ENCODE measurements around the gene MBOAT7.

The MBOAT7 gene

GRCh38 chr19:54136864-54137698 is 52.3 kb downstream of the MBOAT7 start:
- FAIRE-seq: peak; percentile 99

DNA sequence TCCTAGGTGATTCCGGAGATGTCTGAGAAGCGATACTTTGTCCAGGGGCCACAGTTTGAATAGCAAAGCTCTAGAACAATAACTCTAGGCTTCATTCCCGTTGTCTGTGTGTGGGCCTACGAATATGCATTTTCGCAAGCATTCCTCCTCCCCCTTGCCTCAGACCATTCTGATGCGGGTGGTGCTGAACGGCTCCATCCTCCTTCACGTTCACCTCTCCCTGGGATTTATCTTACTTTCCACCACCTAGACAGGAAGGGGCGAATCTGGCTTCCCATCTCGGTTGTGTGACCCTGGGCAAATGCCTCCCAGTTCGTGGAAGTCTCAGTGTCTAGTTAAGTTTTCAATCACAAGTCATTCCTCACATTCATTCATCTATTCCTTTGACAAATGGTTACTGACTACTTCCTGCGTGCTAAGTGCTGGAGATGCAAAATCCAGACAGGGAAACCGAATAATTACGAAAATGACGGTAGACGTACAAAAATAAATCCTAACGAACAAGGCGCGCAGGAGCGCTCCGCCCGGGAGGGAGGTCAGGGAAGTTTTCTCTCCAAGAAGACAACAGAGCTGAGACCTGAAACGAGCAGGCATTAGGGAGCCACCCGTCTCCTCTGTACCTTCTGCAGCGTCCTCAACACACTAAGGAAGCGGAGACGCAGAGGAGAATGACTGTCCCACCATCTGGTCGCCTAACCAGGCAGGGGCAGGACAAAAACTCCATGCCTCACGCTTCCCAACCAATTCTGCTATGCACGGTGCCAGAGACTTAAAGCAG is 53.1 kb downstream of the MBOAT7 start:
- FAIRE-seq: no peak

DNA sequence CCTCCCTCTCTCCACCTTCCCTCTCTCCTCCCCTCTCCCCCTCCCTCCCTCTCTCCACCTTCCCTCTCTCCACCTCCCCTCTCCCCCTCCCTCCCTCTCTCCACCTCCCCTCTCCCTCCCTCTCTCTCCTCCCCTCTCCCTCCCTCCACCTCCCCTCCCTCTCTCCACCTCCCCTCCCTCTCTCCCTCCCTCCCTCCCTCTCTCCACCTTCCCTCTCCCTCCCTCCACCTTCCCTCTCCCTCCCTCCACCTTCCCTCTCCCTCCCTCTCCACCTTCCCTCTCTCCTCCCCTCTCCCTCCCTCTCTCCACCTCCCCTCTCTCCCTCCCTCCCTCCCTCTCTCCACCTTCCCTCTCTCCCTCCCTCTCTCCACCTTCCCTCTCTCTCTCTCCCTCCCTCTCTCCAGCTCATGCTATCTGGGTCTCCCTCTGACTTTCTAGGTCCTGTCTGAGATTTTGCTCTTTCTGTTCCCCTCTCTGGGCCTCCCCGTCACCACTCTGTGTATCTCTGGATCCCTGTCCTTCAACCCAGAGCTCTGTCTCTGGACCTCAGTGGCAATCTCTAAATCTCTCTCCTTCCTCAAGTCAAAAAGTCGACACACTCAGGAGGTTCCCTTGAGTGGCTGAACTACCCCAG is 55.3 kb downstream of the MBOAT7 start:
- no peak for FAIRE-seq

DNA sequence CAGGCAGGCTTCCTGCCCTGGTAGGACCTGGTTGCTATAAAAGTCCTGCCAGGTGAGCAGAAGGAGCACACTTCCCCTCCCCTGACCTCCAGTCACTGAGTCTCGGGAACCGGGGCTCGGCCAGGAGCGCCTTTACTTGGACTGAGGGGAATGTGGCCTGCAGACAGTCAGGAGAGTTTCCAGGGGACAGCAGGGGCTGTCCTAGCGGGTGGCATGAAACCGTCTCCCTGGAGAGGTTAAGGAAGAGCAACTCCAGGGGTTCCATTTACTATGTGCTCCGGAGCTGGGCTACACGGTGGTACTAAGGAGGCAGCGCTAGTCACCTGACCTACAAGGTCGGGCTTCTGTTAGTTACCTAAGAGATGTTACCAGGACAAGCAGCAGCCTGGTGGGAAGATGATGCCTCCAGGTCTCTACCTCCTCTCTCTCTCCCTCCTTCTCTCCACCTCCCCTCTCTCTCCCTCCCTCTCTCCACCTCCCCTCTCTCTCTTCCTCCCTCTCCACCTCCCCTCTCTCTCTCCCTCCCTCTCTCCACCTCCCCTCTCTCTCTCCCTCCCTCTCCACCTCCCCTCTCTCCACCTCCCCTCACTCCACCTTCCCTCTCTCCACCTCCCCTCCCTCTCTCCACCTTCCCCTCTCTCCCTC is 55.9 kb downstream of the MBOAT7 start:
- no peak for FAIRE-seq

GRCh38 chr19:54129617-54129996 is 59.8 kb downstream of the MBOAT7 start:
- FAIRE-seq: no peak

DNA sequence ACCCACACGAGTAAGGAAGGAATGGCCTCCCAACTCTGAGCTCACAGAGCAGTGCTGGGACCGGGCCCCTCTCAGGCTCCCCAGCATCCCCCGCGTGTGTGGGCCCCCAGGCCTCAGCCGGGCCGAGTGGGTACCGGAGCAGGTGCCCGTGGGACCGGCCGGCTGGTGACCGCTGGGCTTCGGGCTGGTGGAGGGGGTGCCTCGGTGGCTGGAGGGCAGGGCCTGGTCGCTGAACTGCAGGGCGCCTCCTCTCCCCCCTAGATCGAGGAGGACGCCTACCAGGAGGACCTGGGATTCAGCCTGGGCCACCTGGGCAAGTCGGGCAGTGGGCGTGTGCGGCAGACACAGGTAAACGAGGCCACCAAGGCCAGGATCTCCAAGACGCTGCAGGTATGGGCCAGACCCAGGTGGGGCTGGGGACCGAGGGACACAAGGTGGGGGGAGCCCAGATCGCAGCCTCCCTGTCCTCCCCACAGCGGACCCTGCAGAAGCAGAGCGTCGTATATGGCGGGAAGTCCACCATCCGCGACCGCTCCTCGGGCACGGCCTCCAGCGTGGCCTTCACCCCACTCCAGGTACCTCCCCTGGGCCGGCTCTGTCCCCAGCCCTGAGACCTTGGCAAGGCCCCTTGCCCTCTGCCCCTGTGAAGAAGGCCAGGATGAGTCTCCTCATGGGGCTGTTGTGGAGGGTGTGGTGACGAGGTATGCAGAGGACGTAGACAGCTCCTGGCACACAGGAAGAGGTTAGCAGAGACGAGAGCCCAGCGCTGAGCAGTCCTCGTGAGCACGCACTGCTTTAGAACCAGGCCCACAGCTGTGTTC is 60.4 kb downstream of the MBOAT7 start:
- no peak for FAIRE-seq

DNA sequence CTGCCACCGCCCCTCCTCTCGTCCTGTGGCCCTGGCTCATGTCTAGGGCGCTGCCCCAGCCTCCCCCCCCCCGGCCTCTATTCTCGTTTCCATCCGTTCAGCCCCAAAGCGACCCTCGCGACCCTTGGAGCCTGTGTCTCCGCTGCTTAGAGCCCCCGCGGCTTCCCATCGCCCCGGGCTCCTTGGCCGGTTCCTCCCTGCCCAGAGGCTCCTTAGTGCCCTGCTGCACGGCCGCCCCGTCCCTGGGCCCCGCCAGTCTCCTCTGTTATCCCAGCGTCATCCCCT is 61.0 kb downstream of the MBOAT7 start:
- no peak for FAIRE-seq

DNA sequence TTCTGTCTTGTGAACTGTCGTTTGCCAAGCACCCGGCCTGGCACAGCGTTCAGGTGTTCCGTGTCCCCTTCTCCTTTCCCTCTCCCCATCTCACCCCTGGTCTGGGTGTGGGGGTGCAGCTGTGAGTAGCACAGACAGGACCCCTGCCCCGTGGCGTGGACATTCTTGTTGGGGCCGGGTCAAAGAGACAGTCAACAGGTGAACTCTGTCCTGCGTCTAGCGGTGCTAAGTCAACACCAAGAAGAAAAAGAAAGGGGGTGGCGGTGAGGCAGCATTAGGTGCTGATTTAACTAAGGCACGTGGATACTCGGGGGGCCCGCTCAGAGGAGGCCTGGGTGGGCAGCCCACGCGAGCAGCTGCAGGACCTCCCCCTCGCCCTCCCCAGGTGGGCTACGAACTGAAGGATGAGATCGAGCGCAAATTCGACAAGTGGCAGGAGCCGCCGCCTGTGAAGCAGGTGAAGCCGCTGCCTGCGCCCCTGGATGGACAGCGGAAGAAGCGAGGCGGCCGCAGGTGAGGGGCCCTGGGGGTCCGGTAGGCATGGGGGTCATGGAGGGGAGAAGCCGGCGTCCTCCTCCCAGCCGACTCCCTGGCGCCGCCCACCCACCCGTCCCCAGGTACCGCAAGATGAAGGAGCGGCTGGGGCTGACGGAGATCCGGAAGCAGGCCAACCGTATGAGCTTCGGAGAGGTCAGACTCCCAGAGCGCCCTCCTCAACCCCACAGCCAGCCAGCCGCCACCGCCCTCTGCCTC is 61.5 kb downstream of the MBOAT7 start:
- no peak for FAIRE-seq

DNA sequence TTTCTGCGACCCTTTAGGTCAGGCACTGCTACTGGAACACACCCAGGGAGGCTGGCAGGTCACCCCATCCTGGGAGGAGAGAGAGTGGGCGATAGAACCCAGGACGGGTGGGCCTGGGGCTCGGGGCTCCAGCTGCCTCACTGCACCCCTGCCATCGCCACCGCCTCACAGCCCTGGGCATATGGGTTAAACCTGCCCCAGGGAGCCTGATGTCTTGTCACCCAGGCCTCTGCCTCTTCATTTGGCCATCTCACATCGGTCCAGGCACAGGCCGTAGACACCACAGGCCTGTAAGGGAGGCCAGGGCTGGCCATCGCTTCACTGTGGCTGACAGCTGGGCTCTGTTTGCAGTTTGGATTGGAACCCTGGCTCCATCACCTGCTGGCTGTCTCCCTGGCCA is 63.7 kb downstream of the MBOAT7 start:
- FAIRE-seq: no peak

DNA sequence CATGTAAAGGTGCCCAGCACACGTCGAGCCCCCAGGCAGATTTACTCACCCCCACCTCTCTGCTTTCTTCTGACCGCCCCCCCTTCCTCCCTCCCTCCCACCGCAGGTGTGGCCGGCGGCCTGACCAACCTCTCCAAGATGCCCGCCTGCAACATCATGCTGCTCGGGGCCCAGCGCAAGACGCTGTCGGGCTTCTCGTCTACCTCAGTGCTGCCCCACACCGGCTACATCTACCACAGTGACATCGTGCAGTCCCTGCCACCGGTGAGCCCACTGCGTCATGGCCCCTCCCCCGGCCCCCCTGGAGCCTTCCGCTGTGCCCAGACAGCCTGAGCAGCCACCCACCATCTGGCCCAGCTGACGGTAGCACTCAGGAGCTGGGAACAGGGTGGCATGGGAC is 65.0 kb downstream of the MBOAT7 start:
- no peak for FAIRE-seq

DNA sequence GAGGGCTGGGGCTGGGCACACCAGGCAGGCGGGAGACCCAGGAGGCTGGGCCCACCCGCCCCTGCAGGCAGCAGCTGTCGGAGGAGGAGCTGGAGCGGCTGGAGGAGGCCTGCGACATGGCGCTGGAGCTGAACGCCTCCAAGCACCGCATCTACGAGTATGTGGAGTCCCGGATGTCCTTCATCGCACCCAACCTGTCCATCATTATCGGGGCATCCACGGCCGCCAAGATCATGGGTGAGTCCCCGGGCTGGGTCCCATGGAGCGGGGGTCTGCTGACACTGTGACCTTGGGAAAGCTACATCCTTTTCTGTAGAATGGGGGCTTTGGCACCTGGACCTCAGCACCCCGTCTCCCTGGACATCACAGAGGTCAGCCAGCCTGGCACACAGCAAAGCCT is 65.7 kb downstream of the MBOAT7 start:
- FAIRE-seq: no peak

Measured in islet of Langerhans (tissue), 1 donor.